Activated T-cell treated with anti-CD3 and anti-CD28 coated beads, Interleukin-2, amount 50 U/mL, for 4 hours (primary cell): Measurements from ENCODE around the gene GRIK3. TPM values are rescaled to one million over a fixed set of nuclear protein-coding genes. Genes with fewer than 3 reads are reported as not detected.

Experiments
- ATAC-seq, 2 donors: fragments of 200-7000 bp; cut with Tn5 transposase; one replicate each; pipeline ENCODE4 v1.10.0; 2021
- DNase-seq: peaks from one replicate; pipeline ENCODE4 v3.0.0-alpha.2; 2020
- H3K27me3 Mint-ChIP-seq: one replicate; pipeline ENCODE4 v1.8.0; 2021; ENCODE audit warnings: low read depth, mixed read lengths
- H3K36me3 Mint-ChIP-seq: one replicate; pipeline ENCODE4 v1.8.0; 2022; ENCODE audit warnings: mixed read lengths; ENCODE audit not compliant: insufficient read depth
- H3K4me1 Mint-ChIP-seq: one replicate; pipeline ENCODE4 v1.8.0; 2021; ENCODE audit warnings: low read depth, mixed read lengths
- H3K4me3 Mint-ChIP-seq: one replicate; pipeline ENCODE4 v1.8.0; 2021; ENCODE audit warnings: mild to moderate bottlenecking, moderate library complexity, mixed read lengths
- H3K9me3 Mint-ChIP-seq: one replicate; pipeline ENCODE4 v1.8.0; 2021; ENCODE audit warnings: mixed read lengths
- total RNA-seq, 3 donors: library from RNA; stranded (reverse); gene quantifications; one replicate each; pipeline ENCODE4 v1.2.1, GENCODE V29; 2021

The GRIK3 gene
- total RNA-seq, 3 donors from 2014 or later: not detected

DNA sequence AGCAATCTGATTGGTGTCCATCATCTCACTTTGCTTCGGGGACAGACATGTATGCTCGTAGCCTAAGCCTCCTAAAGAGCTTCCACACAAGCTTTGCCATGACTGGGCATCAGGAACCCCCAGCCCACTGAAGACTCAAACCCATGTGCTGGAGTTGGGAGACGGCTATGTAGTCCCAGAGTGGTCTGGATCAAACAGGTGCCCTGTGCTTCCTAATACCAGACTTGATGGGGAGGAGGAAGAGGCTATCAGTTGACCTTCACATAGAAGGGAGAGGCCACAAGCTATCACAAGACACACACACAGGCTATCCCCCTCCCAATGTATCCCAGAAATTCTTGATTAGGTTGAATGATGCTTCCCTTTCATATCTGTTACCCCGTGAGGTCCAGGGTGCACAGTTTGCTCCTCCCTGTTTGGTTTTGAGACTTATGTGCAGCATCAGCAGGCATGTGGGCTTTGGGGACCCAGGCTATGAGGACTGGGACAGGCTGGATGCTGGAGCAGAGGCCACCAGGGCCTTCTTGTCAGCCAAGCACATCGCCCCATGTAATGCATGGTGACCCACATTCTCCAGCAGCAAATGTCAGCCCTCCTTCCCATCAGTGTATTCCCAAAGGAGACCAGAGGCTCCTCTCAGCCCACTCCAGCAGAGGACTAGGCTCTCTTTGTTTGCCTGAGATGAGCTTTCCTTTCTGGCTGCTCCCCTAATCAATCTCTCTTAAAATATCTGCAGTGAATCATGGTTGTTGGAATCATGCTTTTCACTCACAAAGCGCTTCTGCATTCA is 159.8 kb downstream of the GRIK3 start:
- Mint-ChIP-seq H3K27me3 (peaks cover 10% of the 10 kb centered on the region), H3K4me3 (no peak overlapping the region), H3K4me1 (no peaks in the 10 kb centered on the region), H3K9me3 (no peaks in the 10 kb centered on the region), H3K36me3 (no peaks in the 10 kb centered on the region)
- no peak for ATAC-seq
- no peak for DNase-seq

DNA sequence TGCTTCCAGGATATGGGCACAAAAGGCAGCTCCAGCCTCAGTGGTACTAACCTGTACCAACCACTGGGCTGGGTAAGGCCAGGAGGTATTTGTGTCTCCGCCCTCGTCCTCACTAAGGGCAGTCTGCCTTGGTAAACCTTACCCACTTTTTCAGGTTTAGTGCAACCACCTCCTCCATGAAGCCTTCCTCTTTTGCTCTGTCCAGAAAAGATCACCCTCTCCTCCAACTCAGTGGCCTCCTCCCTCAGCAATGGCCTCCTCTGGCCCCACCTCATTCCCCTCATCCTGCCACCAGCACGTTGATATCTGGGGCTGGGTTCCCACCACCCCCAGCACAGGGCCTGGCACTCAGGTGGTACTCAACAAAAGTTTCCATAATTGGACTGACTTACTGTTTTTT is 161.5 kb downstream of the GRIK3 start:
- no peaks in the 10 kb centered on the region for H3K36me3 Mint-ChIP-seq
- no peaks in the 10 kb centered on the region for H3K4me1 Mint-ChIP-seq
- H3K9me3 Mint-ChIP-seq: no peaks in the 10 kb centered on the region
- H3K4me3 Mint-ChIP-seq: no peak overlapping the region
- ATAC-seq: no peak
- H3K27me3 Mint-ChIP-seq: peaks cover 8% of the 10 kb centered on the region
- no peak for DNase-seq

DNA sequence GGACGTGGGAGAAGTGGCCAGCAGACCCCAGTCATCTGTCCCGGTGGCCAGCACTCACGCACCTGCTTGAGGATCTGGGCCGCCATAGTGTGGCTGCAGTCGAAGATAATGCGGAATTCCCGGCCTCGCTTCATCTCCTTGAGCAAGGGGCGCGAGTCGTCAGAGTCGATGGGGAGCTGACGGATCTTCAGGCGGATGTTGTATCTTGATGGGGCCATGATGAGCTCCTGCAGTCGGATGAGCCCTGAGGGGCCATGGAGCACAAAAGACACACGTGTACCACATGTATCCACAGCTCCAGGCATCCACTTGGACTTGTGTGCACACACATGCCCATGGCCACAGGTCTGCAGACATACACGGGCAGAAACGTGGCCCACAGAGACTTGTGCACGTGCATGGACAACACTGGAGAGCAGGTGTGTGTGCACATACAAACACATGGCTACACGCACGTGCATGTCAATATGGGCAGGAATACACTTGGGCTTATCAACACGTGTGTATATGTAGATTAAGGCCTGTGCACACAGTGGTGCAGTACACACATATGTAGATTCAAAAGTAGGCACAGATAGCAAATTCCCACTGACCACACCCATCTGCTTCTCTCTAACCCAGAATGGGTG is 162.1 kb downstream of the GRIK3 start:
- H3K36me3 Mint-ChIP-seq: no peaks in the 10 kb centered on the region
- DNase-seq (no peak), ATAC-seq (no peak)
- no peaks in the 10 kb centered on the region for H3K9me3 Mint-ChIP-seq
- peaks cover 6% of the 10 kb centered on the region for H3K27me3 Mint-ChIP-seq
- H3K4me3 Mint-ChIP-seq: no peak overlapping the region
- H3K4me1 Mint-ChIP-seq: no peaks in the 10 kb centered on the region

DNA sequence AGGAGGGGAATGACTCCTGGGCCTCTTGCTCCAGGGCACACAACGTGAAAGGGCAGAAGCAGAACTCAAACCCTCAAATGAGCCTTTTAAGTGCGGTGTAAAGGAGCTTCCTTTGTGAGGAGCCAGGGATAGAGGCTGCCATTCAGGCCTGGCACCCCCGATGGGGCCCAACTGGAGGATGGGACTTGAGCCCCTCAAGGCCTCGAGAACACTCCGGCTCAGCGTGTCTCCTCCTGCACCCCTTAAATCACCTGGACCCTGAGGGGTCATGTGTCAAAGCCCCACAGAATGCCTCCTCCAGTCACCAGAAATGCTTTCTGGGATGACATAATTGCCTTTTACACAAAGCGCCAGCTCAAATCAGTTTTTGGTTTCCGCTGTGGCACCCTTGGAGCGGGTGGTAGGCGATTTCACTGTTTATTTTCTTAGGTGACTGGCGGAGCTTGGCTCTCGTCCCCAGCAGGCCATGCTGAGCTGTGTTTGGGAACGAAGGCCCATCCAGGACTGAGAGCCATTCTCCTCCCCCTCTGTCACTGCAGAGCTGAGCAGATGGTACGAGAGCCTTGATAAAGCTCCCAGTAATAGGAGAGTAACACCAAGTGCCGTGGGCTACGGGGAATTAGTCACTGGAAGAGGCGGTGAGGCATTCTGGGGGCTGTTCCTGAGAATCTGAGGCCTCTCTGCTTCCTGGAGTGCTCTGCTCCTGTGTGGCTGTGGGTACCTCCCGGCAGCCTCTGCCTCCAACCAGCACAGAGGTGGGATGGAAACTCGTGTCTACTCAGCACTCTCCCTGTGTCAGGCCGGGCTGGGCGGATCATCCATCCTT is 163.0 kb downstream of the GRIK3 start:
- no peak overlapping the region for H3K4me3 Mint-ChIP-seq
- peaks cover 5% of the 10 kb centered on the region for H3K27me3 Mint-ChIP-seq
- DNase-seq (no peak), ATAC-seq (no peak)
- H3K4me1 Mint-ChIP-seq: no peaks in the 10 kb centered on the region
- H3K36me3 Mint-ChIP-seq: no peaks in the 10 kb centered on the region
- H3K9me3 Mint-ChIP-seq: no peaks in the 10 kb centered on the region

DNA sequence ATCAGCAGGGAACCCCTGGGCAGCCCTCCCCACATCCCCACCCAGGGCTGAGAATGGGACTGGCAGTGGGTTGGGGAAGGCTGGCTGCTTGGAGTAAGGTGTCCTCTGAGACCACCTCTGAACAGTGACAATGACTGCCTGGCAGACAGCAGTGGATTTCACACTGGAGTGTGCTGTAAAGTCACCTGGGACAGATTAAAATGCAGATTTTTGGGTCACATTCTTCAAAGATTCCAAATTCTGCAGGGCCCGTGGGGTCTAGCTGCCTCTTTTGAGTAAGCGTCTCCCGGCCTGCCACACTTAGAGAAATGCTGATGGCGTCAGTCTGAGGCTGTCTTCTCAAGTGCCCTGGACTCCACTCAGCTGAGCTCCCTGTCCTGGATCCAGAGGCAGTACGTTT is 164.5 kb downstream of the GRIK3 start:
- Mint-ChIP-seq H3K4me3 (no peak overlapping the region), H3K36me3 (no peaks in the 10 kb centered on the region), H3K27me3 (peaks cover 5% of the 10 kb centered on the region), H3K9me3 (no peaks in the 10 kb centered on the region), H3K4me1 (no peaks in the 10 kb centered on the region)
- no peak for ATAC-seq
- no peak for DNase-seq

DNA sequence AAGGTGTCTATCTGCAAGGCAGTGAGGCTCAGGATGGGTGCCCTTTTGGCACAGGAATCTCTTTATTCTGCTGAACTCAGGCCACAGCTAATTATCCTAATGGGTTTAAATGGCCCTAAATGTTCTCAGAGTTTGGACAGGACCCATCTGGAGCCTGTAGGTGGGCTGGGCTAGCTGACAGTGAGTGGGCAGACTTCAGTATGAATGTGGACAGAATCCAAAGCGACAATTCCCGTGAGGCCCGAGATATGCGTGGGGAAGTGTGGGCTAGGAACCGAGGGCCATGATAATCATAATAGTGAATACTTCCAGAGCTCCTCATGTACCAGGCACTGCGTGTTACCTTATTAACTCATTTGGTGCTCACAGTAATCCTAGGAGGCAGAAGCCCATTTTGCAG is 165.3 kb downstream of the GRIK3 start:
- Mint-ChIP-seq H3K27me3 (peaks cover 6% of the 10 kb centered on the region), H3K36me3 (no peaks in the 10 kb centered on the region), H3K4me3 (no peak overlapping the region), H3K9me3 (no peaks in the 10 kb centered on the region), H3K4me1 (no peaks in the 10 kb centered on the region)
- DNase-seq: no peak
- no peak for ATAC-seq

DNA sequence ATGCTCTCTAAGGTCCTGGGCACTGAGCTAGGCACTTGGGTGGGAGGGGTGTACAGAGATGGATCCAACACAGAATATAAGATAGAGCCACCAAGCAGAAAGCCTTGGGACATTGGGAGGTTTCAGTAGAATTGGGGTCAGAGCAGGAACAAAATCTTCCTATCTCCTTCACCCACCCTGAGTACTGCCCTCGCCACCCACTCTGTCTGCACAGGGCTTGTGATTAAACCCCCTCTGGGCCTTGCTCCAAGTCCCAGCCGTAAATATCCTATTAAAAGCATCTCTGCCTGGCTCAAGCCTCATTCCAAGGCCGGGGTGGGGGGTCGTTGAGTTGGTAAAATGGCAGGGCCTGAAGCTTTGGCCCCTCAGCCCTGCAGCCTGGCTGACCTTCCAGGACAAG is 166.7 kb downstream of the GRIK3 start:
- Mint-ChIP-seq H3K36me3 (no peaks in the 10 kb centered on the region), H3K4me3 (no peak overlapping the region)
- ATAC-seq: no peak

DNA sequence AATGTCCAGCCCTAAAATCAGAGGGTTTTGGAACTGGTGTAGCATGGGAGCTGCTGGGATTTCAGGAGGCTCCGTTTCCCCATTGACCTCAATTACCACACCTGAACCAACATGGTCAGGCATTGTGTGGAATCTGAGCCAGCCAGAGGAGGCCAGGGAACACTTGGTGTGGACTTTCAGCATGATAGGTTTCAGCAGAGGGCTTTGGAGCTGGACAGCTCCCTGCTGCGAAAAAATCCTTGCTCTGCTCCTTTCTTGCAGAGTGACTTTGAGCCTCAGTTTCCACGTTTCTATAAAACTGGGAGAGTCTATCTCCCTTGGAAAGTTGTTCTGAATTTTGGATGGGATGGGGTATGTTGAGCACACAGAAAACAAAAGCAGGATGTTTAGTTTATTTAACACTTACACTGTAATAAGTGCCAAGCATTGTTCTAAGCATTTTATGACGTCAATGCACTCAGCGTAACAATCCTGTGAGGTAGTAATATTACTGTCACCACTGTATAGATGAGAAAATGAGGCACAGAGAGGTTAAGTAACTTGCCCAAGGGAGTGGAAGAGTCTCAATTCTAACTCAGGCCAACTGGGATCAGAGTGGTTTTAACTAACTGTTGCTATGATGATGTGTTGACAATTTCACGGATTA is 168.0 kb downstream of the GRIK3 start:
- ATAC-seq (no peak), DNase-seq (no peak)
- Mint-ChIP-seq H3K4me1 (no peaks in the 10 kb centered on the region), H3K4me3 (no peak overlapping the region), H3K27me3 (peaks cover 6% of the 10 kb centered on the region), H3K9me3 (no peaks in the 10 kb centered on the region), H3K36me3 (no peaks in the 10 kb centered on the region)

More for the DNA sequence above, 166.7 kb downstream of the GRIK3 start:
- no peak for DNase-seq
- Mint-ChIP-seq H3K9me3 (no peaks in the 10 kb centered on the region), H3K4me1 (no peaks in the 10 kb centered on the region), H3K27me3 (peaks cover 6% of the 10 kb centered on the region)

- DNase-seq (no peak), ATAC-seq (no peak)
- H3K9me3 Mint-ChIP-seq: no peaks in the 10 kb centered on the region
- H3K4me1 Mint-ChIP-seq: no peaks in the 10 kb centered on the region
- H3K27me3 Mint-ChIP-seq: peaks cover 6% of the 10 kb centered on the region
- no peak overlapping the region for H3K4me3 Mint-ChIP-seq
- no peaks in the 10 kb centered on the region for H3K36me3 Mint-ChIP-seq
Observed at GRCh38 chr1:36865602-36865900, 168.8 kb downstream of the GRIK3 start.

- H3K36me3 Mint-ChIP-seq: no peaks in the 10 kb centered on the region
- H3K9me3 Mint-ChIP-seq: no peaks in the 10 kb centered on the region
- no peaks in the 10 kb centered on the region for H3K4me1 Mint-ChIP-seq
- DNase-seq (no peak), ATAC-seq (no peak)
- peaks cover 8% of the 10 kb centered on the region for H3K27me3 Mint-ChIP-seq
- no peak overlapping the region for H3K4me3 Mint-ChIP-seq
Observed at GRCh38 chr1:36864823-36865601, 169.3 kb downstream of the GRIK3 start.

DNA sequence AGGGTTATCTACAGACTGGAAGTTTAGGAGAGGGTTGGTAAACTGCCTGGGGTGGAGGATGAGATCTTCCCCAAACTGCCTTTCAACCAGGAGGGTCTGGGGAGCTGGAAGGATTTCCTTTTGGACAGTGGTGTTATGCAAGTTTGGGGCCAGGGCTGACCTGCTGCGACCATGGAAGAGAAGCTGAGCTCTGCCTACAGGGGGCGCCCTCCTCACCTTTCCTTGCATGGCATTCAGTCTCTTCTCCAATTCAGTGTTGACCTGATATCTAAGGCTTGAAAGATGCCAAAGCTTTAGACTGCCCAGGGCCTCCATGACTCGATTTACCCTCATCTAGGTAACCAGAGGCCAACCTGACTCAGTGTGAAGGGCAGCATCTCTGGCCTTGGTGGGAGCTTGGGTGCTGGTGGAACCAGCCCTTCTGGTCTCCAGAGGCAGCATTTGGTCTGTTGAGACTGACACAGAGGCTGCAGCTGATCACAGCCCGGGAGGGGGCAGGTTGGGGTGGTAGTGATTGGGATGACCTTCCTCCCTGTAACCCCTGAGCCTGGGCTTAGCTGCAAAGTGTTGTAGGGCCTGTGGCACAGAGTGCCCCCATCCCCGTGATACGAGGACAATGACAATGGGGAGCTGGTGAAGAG is 170.0 kb downstream of the GRIK3 start:
- Mint-ChIP-seq H3K9me3 (no peaks in the 10 kb centered on the region), H3K36me3 (no peaks in the 10 kb centered on the region), H3K4me1 (no peaks in the 10 kb centered on the region), H3K27me3 (peaks cover 8% of the 10 kb centered on the region), H3K4me3 (no peak overlapping the region)
- ATAC-seq (no peak), DNase-seq (no peak)

- DNase-seq (no peak), ATAC-seq (no peak)
- no peak overlapping the region for H3K4me3 Mint-ChIP-seq
- no peaks in the 10 kb centered on the region for H3K4me1 Mint-ChIP-seq
- peaks cover 8% of the 10 kb centered on the region for H3K27me3 Mint-ChIP-seq
- no peaks in the 10 kb centered on the region for H3K36me3 Mint-ChIP-seq
- no peaks in the 10 kb centered on the region for H3K9me3 Mint-ChIP-seq
Observed at GRCh38 chr1:36863500-36863899, 170.8 kb downstream of the GRIK3 start.

DNA sequence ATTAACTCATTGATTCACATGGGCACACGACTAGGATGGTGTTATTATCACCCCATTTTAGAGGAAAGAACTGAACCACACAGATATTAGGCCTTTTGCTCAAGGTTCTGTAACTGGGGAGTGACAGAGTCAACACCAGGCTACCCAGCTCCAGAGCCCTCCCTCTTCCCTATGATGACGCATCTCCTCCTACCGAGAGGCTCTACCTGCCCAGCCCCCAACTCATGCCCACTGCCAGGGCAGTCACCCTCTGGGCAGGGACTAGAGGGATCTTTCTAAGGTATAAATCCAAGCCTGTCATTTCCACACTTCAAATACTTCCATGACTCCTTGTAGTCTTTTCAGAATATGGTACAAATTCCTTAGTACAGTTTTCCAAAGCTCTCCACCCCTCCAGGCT is 171.3 kb downstream of the GRIK3 start:
- Mint-ChIP-seq H3K27me3 (peaks cover 8% of the 10 kb centered on the region), H3K36me3 (no peaks in the 10 kb centered on the region), H3K4me3 (no peak overlapping the region), H3K9me3 (no peaks in the 10 kb centered on the region), H3K4me1 (no peaks in the 10 kb centered on the region)
- ATAC-seq (no peak), DNase-seq (no peak)
